H9 (cell line): ENCODE data around the gene MAGI3. TPM values are rescaled to one million over a fixed set of nuclear protein-coding genes. Genes with fewer than 3 reads are reported as not detected.

Experiments used
- DNase-seq: peaks from one replicate; pipeline ENCODE4 v3.0.0-alpha.2; 2017
- H2AFZ ChIP-seq: one replicate; pipeline ENCODE4 v1.6.1; 2013; ENCODE audit warnings: mild to moderate bottlenecking, low read length, control low read depth, moderate library complexity
- H2AK5ac ChIP-seq: 2 replicates; pipeline ENCODE4 v1.6.1; 2013; ENCODE audit warnings: low read length, control low read depth, mixed read lengths; ENCODE audit not compliant: insufficient read length
- H2BK120ac ChIP-seq: one replicate; pipeline ENCODE4 v1.6.1; 2013; ENCODE audit warnings: low read depth, mild to moderate bottlenecking, low read length, control low read depth, inconsistent platforms; ENCODE audit not compliant: poor library complexity, severe bottlenecking
- H2BK12ac ChIP-seq: 2 replicates; pipeline ENCODE4 v1.6.1; 2013; ENCODE audit warnings: low read length, control low read depth, mixed read lengths, low read depth; ENCODE audit not compliant: insufficient read length
- H2BK15ac ChIP-seq: 2 replicates; pipeline ENCODE4 v1.6.1; 2013; ENCODE audit warnings: low read depth, low read length, control low read depth
- H2BK20ac ChIP-seq: one replicate; pipeline ENCODE4 v1.6.1; 2013; ENCODE audit warnings: low read depth, mild to moderate bottlenecking, low read length, control low read depth, inconsistent platforms; ENCODE audit not compliant: poor library complexity, severe bottlenecking
- H2BK5ac ChIP-seq: 2 replicates; pipeline ENCODE4 v1.6.1; 2013; ENCODE audit warnings: low read length, control low read depth, mixed read lengths; ENCODE audit not compliant: insufficient read length
- H3K14ac ChIP-seq: 2 replicates; pipeline ENCODE4 v1.6.1; 2013; ENCODE audit warnings: low read length, control low read depth; ENCODE audit not compliant: insufficient read depth
- H3K18ac ChIP-seq: 2 replicates; pipeline ENCODE4 v1.6.1; 2013; ENCODE audit warnings: low read depth, mild to moderate bottlenecking, mixed read lengths, low read length, control low read depth; ENCODE audit not compliant: insufficient read length
- H3K23ac ChIP-seq: 2 replicates; pipeline ENCODE4 v1.6.1; 2013; ENCODE audit warnings: low read length, control low read depth, mixed read lengths, low read depth; ENCODE audit not compliant: insufficient read length
- H3K23me2 ChIP-seq: 2 replicates; pipeline ENCODE4 v1.6.1; 2013; ENCODE audit warnings: low read depth, mild to moderate bottlenecking, mixed read lengths, low read length, control low read depth; ENCODE audit not compliant: insufficient read length, poor library complexity, severe bottlenecking
- H3K27ac ChIP-seq: 2 replicates; pipeline ENCODE4 v1.5.1; 2013; ENCODE audit warnings: low read length, control low read depth, mixed read lengths, low read depth; ENCODE audit not compliant: insufficient read length
- H3K27me3 ChIP-seq: 2 replicates; pipeline ENCODE4 v1.6.1; 2013; ENCODE audit warnings: low read length, control low read depth, inconsistent platforms; ENCODE audit not compliant: insufficient read depth
- H3K4ac ChIP-seq: 2 replicates; pipeline ENCODE4 v1.6.1; 2013; ENCODE audit warnings: low read depth, mild to moderate bottlenecking, control low read depth, inconsistent platforms, low read length, moderate library complexity
- H3K4me1 ChIP-seq: 2 replicates; pipeline ENCODE4 v1.6.1; 2013; ENCODE audit warnings: low read length, control low read depth, inconsistent platforms; ENCODE audit not compliant: insufficient read depth
- H3K4me2 ChIP-seq: 2 replicates; pipeline ENCODE4 v1.6.1; 2013; ENCODE audit warnings: low read length, control low read depth, mixed read lengths; ENCODE audit not compliant: insufficient read length, insufficient read depth
- H3K56ac ChIP-seq: 2 replicates; pipeline ENCODE4 v1.6.1; 2013; ENCODE audit warnings: low read depth, mild to moderate bottlenecking, mixed read lengths, low read length, control low read depth; ENCODE audit not compliant: insufficient read length
- H3K79me1 ChIP-seq: 2 replicates; pipeline ENCODE4 v1.6.1; 2013; ENCODE audit warnings: low read depth, mild to moderate bottlenecking, moderate library complexity, low read length, control low read depth, inconsistent platforms; ENCODE audit not compliant: insufficient read depth, poor library complexity, severe bottlenecking
- H3K79me2 ChIP-seq: 2 replicates; pipeline ENCODE4 v1.6.1; 2013; ENCODE audit warnings: low read length, control low read depth, inconsistent platforms; ENCODE audit not compliant: insufficient read depth
- H3K9ac ChIP-seq: 2 replicates; pipeline ENCODE4 v1.6.1; 2013; ENCODE audit warnings: low read length, control low read depth, mixed read lengths; ENCODE audit not compliant: insufficient read length; ENCODE audit errors: extremely low read depth
- H3K9me3 ChIP-seq: one replicate; pipeline ENCODE4 v1.6.1; 2013; ENCODE audit warnings: low read depth, low read length, inconsistent platforms; ENCODE audit not compliant: control insufficient read depth
- H3T11ph ChIP-seq: one replicate; pipeline ENCODE4 v1.6.1; 2013; ENCODE audit warnings: mild to moderate bottlenecking, low read length, control low read depth, inconsistent platforms
- H4K20me1 ChIP-seq: one replicate; pipeline ENCODE4 v1.6.1; 2013; ENCODE audit not compliant: control insufficient read depth, insufficient read length, insufficient read depth
- H4K5ac ChIP-seq: 2 replicates; pipeline ENCODE4 v1.6.1; 2013; ENCODE audit warnings: low read depth, mild to moderate bottlenecking, mixed read lengths, low read length, control low read depth; ENCODE audit not compliant: insufficient read length
- H4K8ac ChIP-seq: replicated peaks from 2 replicates; pipeline ENCODE4 v1.6.1; 2013; ENCODE audit warnings: low read length, control low read depth, mixed read lengths, low read depth; ENCODE audit not compliant: insufficient read length
- H4K91ac ChIP-seq: 2 replicates; pipeline ENCODE4 v1.6.1; 2013; ENCODE audit warnings: low read depth, mild to moderate bottlenecking, moderate library complexity, mixed read lengths, low read length, control low read depth; ENCODE audit not compliant: insufficient read length
- H3K27ac Mint-ChIP-seq, 3 experiments: 2 replicates in 2 of 3; 3 replicates in 1 of 3; pipeline ENCODE4 v1.8.0; 2020 to 2021; ENCODE audit warnings: mixed read lengths in 3 of 3, mild to moderate bottlenecking in 1 of 3, moderate library complexity in 1 of 3
- H3K27me3 Mint-ChIP-seq: 2 replicates; pipeline ENCODE4 v1.8.0; 2021; ENCODE audit warnings: low read depth, mild to moderate bottlenecking, moderate library complexity, mixed read lengths
- H3K36me3 Mint-ChIP-seq, 3 experiments: 2 replicates in 2 of 3; 3 replicates in 1 of 3; pipeline ENCODE4 v1.8.0; 2020 to 2021; ENCODE audit warnings: low read depth in 3 of 3, mixed read lengths in 3 of 3; ENCODE audit not compliant: insufficient read depth in 1 of 3
- H3K4me1 Mint-ChIP-seq, 2 experiments: 2 replicates each; pipeline ENCODE4 v1.8.0; 2020; ENCODE audit warnings: mixed read lengths in 2 of 2
- H3K4me3 Mint-ChIP-seq, 2 experiments: 2 replicates in 1 of 2; 3 replicates in 1 of 2; pipeline ENCODE4 v1.8.0; 2020 to 2021; ENCODE audit warnings: mild to moderate bottlenecking in 2 of 2, mixed read lengths in 2 of 2, moderate library complexity in 1 of 2
- H3K9me3 Mint-ChIP-seq, 2 experiments: 2 replicates in 1 of 2; 3 replicates in 1 of 2; pipeline ENCODE4 v1.8.0; 2020; ENCODE audit warnings: mild to moderate bottlenecking in 2 of 2, mixed read lengths in 2 of 2, moderate library complexity in 1 of 2
- CTCF ChIP-seq: fragments of 200-600 bp; sonication (generic); conservative IDR thresholded peaks from 3 replicates; pipeline ENCODE4 v1.8.0; 2021; ENCODE audit warnings: antibody characterized with exemption, mild to moderate bottlenecking
- WGBS: extraction: QIAGEN DNeasy Blood & Tissue Kit; methylation state at CpG from one replicate; pipeline ENCODE4 v1.1.7; 2013; ENCODE audit warnings: missing lambda C conversion rate, low lambda C conversion rate, mixed read lengths; ENCODE audit not compliant: insufficient read length; ENCODE audit errors: extremely low coverage; 5-methylcytosine and 5-hydroxymethylcytosine counted together
- total RNA-seq: library from RNA; stranded (reverse); gene quantifications from 2 replicates; pipeline ENCODE4 v1.2.1, GENCODE V29; 2021

Gene MAGI3
- total RNA-seq, 1 experiment from 2014 or later = 8.2 TPM

- no peak overlapping the region for H2AFZ ChIP-seq
- H4K8ac ChIP-seq = no peak overlapping the region
- Mint-ChIP-seq H3K36me3 (no peaks in the 10 kb centered on the region; a peak in 1 of 7 replicates), H3K4me3 (no peak overlapping the region), H3K27ac (no peak overlapping the region), H3K9me3 (no peaks in the 10 kb centered on the region), H3K4me1 (peaks cover 12 to 13% of the 10 kb centered on the region in 2 experiments), H3K27me3 (peaks cover 10% of the 10 kb centered on the region)
- no peak overlapping the region for H3T11ph ChIP-seq
- peaks cover 8% of the 10 kb centered on the region for H3K23me2 ChIP-seq
- H3K9ac ChIP-seq = no peak overlapping the region
- H3K18ac ChIP-seq = no peak overlapping the region
- no peak for TF ChIP-seq CTCF
- WGBS = no CpG with 5 or more reads among the region's 2 CpGs
- no peak overlapping the region for H4K91ac ChIP-seq
- no peak overlapping the region for H2BK15ac ChIP-seq
- no peak overlapping the region for H3K14ac ChIP-seq
- no peak overlapping the region for H2BK5ac ChIP-seq
- H3K27me3 ChIP-seq = peaks cover 2% of the 10 kb centered on the region; the same call in 1 of the 2 replicates
- no peak overlapping the region for H3K27ac ChIP-seq
- no peaks in the 10 kb centered on the region for H3K9me3 ChIP-seq
- H3K56ac ChIP-seq = no peak overlapping the region
- H3K4me2 ChIP-seq = no peak overlapping the region
- no peak overlapping the region for H3K23ac ChIP-seq
- H2AK5ac ChIP-seq = no peak overlapping the region
- no peak overlapping the region for H4K5ac ChIP-seq
- H3K79me2 ChIP-seq = no peaks in the 10 kb centered on the region; the same call in 1 of the 2 replicates
- H2BK20ac ChIP-seq = no peak overlapping the region
- H2BK120ac ChIP-seq = no peak overlapping the region
- no peaks in the 10 kb centered on the region for H3K79me1 ChIP-seq
- H3K4me1 ChIP-seq = no peaks in the 10 kb centered on the region
- no peak overlapping the region for H2BK12ac ChIP-seq
- DNase-seq = no peak
- no peaks in the 10 kb centered on the region for H4K20me1 ChIP-seq
- H3K4ac ChIP-seq = no peak overlapping the region
Measured at GRCh38 chr1:113396102-113396501, 5.8 kb downstream of the MAGI3 start.
